ENCODE results near the gene RNF223. TPM values are rescaled to one million over a fixed set of nuclear protein-coding genes. Genes with fewer than 3 reads are reported as not detected.
A peak's percentile ranks its signal among the peaks of the same experiment; 100 is the strongest.

Gene RNF223
- total and polyA plus RNA-seq, 4 donors = 0.54 to 2.4 (median 1.4) TPM

DNA sequence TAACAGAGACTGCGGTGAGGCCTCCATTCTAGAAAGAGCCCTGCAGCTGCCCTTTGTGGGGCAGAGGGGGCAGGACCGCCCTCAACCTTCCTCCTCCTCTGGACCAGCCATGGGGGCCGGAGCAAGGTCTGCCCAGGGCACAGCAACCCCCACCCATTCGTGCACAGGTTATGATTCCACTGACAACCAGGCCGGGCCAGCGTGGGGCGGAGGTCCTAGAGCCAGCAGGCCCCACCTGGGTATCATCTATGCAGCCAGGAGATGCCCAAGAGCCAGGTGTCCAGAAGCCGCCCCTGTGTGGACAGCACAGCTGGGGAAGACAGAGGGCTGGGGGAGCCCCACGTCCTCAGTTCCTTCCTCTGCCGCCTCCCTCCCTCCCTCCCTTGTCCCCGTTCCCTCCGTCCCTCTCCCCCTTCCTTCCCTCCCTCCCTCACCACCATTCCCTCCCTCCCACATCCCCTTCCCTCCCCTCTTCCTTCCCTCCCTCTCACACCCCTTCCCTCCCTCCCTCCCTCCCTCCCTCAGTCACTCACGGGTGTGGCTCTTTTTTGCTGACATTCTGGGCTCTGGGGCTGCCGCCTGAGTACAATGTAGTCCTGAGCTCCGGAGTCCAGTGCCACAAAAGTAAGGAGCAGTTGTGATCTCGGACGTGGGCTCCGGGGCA lies 12.3 kb downstream of the RNF223 start:
- H3K4me1 ChIP-seq (ENCODE audit: control insufficient read depth in 5 of 5, insufficient read depth in 5 of 5, low read length in 5 of 5) = peaks cover 0 to 9% (median 3%) of the 10 kb centered on the region in 5 donors
- no peak overlapping the region for H3K27ac ChIP-seq (ENCODE audit: low read depth in 1 of 2, low read length in 1 of 2)
- 47% methylated on average over 16 of the region's 18 CpGs for WGBS, 2 donors
- DNase-seq (peak in 1 of 3 donors; percentile 36), ATAC-seq (ENCODE audit: insufficient read depth, low FRiP score) (no peak)
- no peak overlapping the region for H3K4me3 ChIP-seq
- H3K9ac ChIP-seq (ENCODE audit: insufficient read depth in 1 of 2, low read length in 2 of 2) = no peak overlapping the region
- no peaks in the 10 kb centered on the region for H3K9me3 ChIP-seq (ENCODE audit: control insufficient read depth in 4 of 4, insufficient read depth in 3 of 4, low read length in 3 of 4)
- peaks cover 5 to 59% (median 18%) of the 10 kb centered on the region in 3 donors for H3K27me3 ChIP-seq (ENCODE audit: control insufficient read depth in 3 of 3, insufficient read depth in 3 of 3, low read length in 2 of 3)
- TF ChIP-seq, protein P1, sequence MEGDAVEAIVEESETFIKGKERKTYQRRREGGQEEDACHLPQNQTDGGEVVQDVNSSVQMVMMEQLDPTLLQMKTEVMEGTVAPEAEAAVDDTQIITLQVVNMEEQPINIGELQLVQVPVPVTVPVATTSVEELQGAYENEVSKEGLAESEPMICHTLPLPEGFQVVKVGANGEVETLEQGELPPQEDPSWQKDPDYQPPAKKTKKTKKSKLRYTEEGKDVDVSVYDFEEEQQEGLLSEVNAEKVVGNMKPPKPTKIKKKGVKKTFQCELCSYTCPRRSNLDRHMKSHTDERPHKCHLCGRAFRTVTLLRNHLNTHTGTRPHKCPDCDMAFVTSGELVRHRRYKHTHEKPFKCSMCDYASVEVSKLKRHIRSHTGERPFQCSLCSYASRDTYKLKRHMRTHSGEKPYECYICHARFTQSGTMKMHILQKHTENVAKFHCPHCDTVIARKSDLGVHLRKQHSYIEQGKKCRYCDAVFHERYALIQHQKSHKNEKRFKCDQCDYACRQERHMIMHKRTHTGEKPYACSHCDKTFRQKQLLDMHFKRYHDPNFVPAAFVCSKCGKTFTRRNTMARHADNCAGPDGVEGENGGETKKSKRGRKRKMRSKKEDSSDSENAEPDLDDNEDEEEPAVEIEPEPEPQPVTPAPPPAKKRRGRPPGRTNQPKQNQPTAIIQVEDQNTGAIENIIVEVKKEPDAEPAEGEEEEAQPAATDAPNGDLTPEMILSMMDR (IDR thresholded peaks at IDR 0.05; ENCODE audit: control extremely low read depth, extremely low read depth) = no peak
- H3K36me3 ChIP-seq (ENCODE audit: control insufficient read depth in 4 of 4, insufficient read depth in 4 of 4, low read length in 4 of 4) = no peaks in the 10 kb centered on the region

DNA sequence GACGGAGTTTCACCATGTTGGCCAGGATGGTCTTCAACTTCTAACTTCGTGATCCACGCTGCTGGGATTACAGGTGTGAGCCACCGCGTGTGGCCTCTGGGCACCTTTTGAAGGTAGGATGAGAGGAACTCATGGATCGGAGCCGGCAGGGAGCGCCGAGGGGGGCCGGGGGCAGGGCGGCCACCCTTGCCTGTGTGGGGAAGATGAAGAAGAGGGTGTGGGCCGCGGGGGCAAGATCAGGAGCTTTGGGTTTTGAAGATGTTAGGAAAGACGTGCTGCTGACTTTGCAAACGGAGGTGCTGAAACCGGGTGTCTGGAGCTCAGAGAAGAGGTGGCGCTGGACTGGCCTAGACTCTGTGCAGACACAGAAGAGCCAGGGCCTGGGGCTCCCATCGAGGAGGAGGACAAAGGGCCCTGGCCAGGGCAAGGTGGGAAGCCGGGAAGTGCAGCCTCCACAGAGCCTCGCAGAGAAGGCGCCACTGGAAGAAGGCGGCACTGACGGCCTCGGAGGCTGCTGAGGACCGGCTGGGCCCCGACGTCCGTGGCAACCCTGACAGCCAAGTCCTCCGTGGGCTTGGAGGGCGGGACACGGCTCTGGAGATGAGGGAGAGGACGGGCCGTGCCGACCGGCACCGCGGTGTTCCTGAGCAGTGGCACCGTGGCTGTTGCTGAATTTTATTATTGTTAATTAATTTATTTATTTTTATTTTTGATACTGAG lies 13.7 kb downstream of the RNF223 start:
- Histone ChIP-seq H3K4me3 (no peak overlapping the region), H3K27me3 (ENCODE audit: control insufficient read depth in 3 of 3, insufficient read depth in 3 of 3, low read length in 2 of 3) (peaks cover 5 to 53% (median 16%) of the 10 kb centered on the region in 3 donors), H3K9ac (ENCODE audit: insufficient read depth in 1 of 2, low read length in 2 of 2) (no peak overlapping the region), H3K36me3 (ENCODE audit: control insufficient read depth in 4 of 4, insufficient read depth in 4 of 4, low read length in 4 of 4) (peaks cover 0 to 2% (median under 1%) of the 10 kb centered on the region in 4 donors), H3K9me3 (ENCODE audit: control insufficient read depth in 4 of 4, insufficient read depth in 3 of 4, low read length in 3 of 4) (no peaks in the 10 kb centered on the region), H3K27ac (ENCODE audit: low read depth in 1 of 2, low read length in 1 of 2) (no peak overlapping the region), H3K4me1 (ENCODE audit: control insufficient read depth in 5 of 5, insufficient read depth in 5 of 5, low read length in 5 of 5) (peaks cover 0 to 9% (median 3%) of the 10 kb centered on the region in 5 donors)
- TF ChIP-seq, protein P1 (IDR thresholded peaks at IDR 0.05; ENCODE audit: control extremely low read depth, extremely low read depth) = no peak
- 45% methylated on average over 37 to 38 of the region's 38 CpGs for WGBS, 2 donors
- ATAC-seq (ENCODE audit: insufficient read depth, low FRiP score) (no peak), DNase-seq (no peak)

DNA sequence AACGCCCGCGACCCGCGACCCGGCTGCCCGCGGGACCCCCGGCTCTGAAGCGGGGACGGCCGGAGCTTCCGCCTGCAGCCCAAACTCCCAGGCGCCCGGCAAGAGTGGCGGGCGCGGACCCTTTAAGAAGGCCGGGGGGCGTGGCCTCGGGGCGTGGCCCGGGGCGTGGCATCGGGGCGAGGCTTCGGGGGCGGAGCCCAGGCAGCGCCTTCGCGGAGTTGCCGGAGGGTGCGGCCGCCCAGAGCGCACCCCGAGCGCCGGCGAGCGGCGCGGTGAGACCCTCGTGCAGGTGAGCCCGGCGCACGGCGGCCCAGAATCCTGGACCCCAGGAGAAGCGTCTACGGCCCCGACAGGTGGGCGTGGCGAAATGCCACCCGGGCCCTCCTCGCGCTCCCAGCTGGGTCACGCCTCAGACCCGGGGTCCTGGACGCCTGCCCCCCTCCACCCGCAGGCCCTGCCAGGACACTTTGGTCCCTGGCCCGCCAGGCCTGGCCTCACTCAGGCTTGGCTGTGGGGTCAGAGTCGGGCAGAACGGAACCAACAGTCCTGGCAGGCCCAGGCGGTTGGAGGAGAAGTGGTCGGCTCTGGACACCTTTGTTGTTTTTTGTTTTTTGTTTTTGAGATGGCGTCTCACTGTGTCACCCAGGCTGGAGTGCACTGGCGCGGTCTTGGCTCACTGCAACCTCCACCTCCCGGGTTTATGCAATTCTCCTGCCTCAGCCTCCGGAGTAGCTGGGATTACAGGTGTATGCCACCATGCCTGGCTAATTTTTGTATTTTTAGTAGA lies 14.4 kb downstream of the RNF223 start:
- peaks cover 5 to 53% (median 16%) of the 10 kb centered on the region in 3 donors for H3K27me3 ChIP-seq (ENCODE audit: control insufficient read depth in 3 of 3, insufficient read depth in 3 of 3, low read length in 2 of 3)
- TF ChIP-seq, protein P1 (IDR thresholded peaks at IDR 0.05; ENCODE audit: control extremely low read depth, extremely low read depth) = no peak
- H3K9ac ChIP-seq (ENCODE audit: insufficient read depth in 1 of 2, low read length in 2 of 2) = no peak overlapping the region
- ATAC-seq (ENCODE audit: insufficient read depth, low FRiP score) (peak; percentile 91), DNase-seq (peak; percentile 72 to 79 (median 76))
- peak overlapping the region; percentile 45 for H3K4me3 ChIP-seq
- H3K27ac ChIP-seq (ENCODE audit: low read depth in 1 of 2, low read length in 1 of 2) = no peak overlapping the region
- H3K4me1 ChIP-seq (ENCODE audit: control insufficient read depth in 5 of 5, insufficient read depth in 5 of 5, low read length in 5 of 5) = peaks cover 0 to 9% (median 3%) of the 10 kb centered on the region in 5 donors
- 3 to 5% methylated on average over 50 to 69 of the region's 69 CpGs for WGBS, 2 donors
- peaks cover 0 to 9% (median 3%) of the 10 kb centered on the region in 4 donors for H3K36me3 ChIP-seq (ENCODE audit: control insufficient read depth in 4 of 4, insufficient read depth in 4 of 4, low read length in 4 of 4)
- no peaks in the 10 kb centered on the region for H3K9me3 ChIP-seq (ENCODE audit: control insufficient read depth in 4 of 4, insufficient read depth in 3 of 4, low read length in 3 of 4)
